IPS-11a (cell line): ENCODE results near the gene NF1.
"Not testable (repeated sequence)": the region's sequence is repeated elsewhere in the genome, so short reads cannot be mapped to it uniquely, and the experiment has no call there.

Experiments
- H3K4me3 ChIP-seq: one replicate; pipeline ENCODE4 v1.5.1; 2013; ENCODE audit warnings: low read depth, low read length, control low read depth

The NF1 gene

DNA sequence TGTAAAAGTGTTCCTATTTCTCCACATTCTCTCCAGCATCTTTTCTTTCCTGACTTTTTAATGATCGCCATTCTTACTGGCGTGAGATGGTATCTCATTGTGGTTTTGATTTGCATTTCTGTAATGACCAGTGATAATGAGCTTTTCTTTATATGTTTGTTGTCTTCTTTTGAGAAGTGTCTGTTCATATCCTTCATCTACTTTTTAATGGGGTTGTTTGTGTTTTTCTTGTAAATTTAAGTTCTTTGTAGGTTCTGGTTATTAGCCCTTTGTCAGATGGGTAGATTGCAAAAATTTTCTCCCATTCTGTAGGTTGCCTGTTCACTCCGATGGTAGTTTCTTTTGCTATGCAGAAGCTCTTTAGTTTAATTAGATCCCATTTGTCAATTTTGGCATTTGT is 81.4 kb downstream of the NF1 start:
- H3K4me3 ChIP-seq, result not testable (repeated sequence)

DNA sequence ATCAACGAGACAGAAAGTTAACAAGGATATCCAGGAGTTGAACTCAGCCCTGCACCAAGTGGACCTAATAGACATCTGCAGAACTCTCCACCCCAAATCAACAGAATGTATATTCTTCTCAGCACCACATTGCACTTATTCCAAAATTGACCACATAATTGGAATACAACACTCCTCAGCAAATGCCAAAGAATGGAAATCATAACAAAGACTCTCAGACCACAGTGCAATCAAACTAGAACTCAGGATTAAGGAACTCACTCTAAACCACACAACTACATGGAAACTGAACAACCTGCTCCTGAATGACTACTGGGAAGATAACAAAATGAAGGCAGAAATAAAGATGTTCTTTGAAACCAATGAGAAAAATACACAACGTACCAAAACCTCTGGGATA is 84.2 kb downstream of the NF1 start:
- not testable (repeated sequence) for H3K4me3 ChIP-seq

GRCh38 chr17:31195305-31195704 is 100.5 kb downstream of the NF1 start:
- no peak overlapping the region for H3K4me3 ChIP-seq

DNA sequence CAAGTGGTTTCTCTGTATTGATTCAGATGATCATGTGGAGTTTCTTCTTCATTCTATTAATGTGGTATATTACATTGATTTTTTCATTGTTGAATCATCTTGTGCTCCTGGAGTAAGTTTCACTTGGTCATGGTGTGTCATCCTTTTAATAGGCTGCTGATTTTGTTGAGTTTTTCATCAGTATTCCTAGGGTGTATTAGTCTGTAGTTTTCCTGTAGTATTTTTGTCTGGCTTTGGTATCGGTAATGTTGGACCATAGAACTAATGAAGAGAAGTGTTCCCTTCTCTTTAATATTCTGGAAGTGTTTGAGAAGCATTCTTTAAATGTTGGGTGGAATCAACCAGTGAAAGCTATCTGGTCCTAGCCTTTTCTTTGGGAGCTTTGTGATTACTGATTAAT is 103.2 kb downstream of the NF1 start:
- H3K4me3 ChIP-seq, result no peak overlapping the region

GRCh38 chr17:31198666-31199065 is 103.9 kb downstream of the NF1 start:
- H3K4me3 ChIP-seq, result not testable (repeated sequence)

- H3K4me3 ChIP-seq, result no peak overlapping the region
These were observed 105.5 kb downstream of the NF1 start for GRCh38 chr17:31200287-31200686.

DNA sequence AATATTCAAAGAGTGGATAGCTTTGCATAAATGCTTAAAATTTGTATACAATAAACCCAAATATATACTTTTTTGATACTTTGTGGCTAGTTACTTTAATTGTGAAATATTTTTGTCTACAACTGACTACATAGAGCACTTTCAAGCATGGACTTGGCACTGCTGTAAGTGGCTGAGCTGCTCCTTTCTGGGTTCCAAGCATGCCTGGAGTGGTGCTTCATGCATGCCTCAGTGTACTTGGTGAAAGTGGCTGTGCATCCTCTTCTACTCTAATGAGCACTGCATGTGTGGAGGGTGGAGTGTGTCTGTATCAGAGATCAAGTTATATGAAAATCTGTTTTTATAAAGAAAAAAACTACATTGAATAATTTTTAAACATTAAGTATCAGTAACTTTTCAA is 108.2 kb downstream of the NF1 start:
- H3K4me3 ChIP-seq, result no peak overlapping the region

DNA sequence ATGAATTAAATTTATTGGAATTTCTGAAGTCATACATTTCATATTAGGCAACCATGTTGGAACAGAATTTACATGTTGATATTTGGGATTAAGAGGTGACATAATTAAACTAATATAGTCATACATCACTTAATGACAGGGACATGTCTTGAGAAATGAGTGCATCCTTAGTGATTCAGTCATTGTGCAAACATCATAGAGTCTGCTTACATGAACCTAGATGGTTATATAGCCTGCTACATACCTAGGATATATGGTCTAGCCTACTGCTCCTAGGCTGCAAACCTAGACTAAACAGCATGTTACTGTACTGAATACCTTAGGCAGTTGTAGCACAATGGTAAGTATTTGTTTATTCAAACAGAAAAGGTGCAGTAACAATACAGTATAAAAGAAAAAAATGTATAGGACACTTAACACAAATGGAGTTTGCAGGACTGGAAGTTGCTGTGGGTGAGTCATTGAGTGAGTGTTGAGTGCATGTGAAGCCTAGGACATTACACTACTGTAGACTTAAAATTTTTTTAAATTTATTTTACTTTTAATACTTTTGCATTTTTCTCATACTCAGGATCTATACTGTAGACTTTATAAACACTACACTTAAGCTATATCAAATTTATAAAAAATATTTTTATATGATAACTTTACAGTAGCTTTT is 116.7 kb downstream of the NF1 start:
- H3K4me3 ChIP-seq, result no peak overlapping the region

GRCh38 chr17:31216031-31216751 is 121.4 kb downstream of the NF1 start:
- H3K4me3 ChIP-seq, result no peak overlapping the region

- no peak overlapping the region for H3K4me3 ChIP-seq
These were observed 129.6 kb downstream of the NF1 start for GRCh38 chr17:31224366-31224765.

DNA sequence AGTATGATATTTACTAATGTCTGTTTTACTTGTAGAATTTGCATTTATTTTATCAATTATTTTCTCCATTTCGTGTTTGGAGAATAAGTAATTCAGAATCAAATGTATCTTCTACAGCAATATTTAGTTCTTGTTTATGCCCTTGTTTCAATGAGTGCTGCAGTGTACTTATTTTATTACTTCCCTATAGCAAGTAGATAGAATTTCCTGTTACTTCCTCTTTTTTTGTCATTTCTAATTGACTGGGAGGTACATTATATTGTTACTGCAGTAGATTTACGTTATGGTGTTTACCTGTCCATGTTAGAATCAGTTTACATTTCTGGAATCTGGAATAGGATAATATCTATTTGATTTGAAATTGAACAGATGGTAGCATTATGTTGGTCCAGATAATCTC is 131.1 kb downstream of the NF1 start:
- H3K4me3 ChIP-seq, result no peak overlapping the region

DNA sequence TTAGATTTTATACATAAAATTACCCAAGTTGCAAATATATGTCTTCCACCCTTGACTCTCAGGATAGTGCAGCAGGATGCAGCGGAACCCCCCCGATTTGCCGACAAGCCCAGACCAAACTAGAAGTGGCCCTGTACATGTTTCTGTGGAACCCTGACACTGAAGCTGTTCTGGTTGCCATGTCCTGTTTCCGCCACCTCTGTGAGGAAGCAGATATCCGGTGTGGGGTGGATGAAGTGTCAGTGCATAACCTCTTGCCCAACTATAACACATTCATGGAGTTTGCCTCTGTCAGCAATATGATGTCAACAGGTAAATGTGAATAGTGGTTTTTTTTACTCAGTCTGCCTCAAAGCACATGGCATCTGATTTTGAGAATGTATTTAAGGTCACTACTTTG is 131.6 kb downstream of the NF1 start:
- H3K4me3 ChIP-seq, result no peak overlapping the region

DNA sequence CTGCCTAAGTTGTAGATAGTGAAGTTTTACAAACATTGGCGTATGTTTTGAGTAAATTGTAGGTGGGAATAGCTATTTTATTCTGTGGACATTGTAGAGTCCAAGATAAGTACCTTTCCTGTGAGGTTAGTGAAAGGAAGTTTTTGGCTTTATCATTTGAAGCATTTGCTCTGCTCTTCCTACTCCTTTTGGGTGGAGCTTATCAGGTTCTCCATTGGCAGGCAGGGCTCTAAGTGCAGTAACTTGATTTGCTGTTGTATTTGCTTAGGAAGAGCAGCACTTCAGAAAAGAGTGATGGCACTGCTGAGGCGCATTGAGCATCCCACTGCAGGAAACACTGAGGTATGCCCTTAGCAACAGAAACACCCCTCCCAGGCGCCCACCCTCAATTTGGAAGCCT is 132.2 kb downstream of the NF1 start:
- no peak overlapping the region for H3K4me3 ChIP-seq

DNA sequence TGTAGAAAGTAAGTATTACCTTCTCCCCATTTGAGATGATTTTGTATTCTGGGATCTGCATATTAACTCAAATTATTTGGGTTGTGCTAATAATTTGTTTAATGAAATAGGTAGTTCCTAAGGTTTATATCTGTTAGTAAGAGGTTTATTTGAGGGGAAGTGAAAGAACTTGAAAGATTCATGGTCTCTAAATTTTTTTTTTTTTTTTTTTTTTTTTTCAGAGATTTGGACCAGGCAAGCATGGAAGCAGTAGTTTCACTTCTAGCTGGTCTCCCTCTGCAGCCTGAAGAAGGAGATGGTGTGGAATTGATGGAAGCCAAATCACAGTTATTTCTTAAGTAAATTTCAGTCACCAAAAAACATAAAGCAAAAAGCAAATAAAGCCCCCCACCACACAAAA is 137.1 kb downstream of the NF1 start:
- no peak overlapping the region for H3K4me3 ChIP-seq

- H3K4me3 ChIP-seq, result no peak overlapping the region
These were observed 140.3 kb downstream of the NF1 start for GRCh38 chr17:31235110-31235509.

GRCh38 chr17:31236137-31236536 is 141.4 kb downstream of the NF1 start:
- H3K4me3 ChIP-seq, result no peak overlapping the region

DNA sequence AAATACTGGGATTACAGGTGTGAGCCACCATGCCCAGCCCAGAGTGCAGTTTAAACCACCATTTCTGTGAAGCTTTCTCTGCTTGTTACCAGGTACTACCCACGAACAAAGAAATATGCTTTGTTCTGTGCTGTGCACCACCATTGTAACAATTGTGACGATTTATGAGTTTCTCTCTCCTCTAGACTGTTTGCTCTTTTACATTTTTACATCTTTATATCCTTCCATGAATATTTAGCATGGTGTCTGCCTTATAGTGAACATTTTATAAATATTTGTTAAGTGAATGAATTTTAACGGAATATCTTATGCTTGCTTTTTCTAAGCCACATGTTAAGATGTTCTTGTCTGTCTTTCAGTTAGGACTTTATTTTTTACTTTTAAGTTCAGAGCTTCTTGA is 141.9 kb downstream of the NF1 start:
- H3K4me3 ChIP-seq, result no peak overlapping the region

DNA sequence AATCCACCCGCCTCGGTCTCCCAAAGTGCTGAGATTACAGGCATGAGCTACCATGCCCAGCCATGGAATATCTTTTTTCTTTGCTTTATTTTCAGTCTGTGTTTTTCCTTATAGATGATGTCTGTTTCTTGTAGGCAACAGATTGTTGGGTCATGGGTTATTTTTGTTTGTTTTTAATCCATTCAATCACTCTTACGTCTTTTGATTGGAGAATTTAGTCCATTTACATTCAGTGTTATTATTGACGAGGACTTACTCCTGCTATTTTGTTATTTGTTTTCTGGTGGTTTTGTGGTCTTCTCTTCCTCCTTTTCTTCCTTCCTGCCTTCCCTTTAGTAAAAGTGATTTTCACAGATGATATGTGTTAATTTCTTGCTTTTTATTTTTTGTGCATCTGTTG is 146.3 kb downstream of the NF1 start:
- H3K4me3 ChIP-seq, result no peak overlapping the region

GRCh38 chr17:31248986-31249834 is 154.4 kb downstream of the NF1 start:
- no peak overlapping the region for H3K4me3 ChIP-seq

- H3K4me3 ChIP-seq, result no peak overlapping the region
These were observed 155.0 kb downstream of the NF1 start for GRCh38 chr17:31249835-31250141.

- no peak overlapping the region for H3K4me3 ChIP-seq
These were observed 155.5 kb downstream of the NF1 start for GRCh38 chr17:31250229-31250628.
